Gastrocnemius medialis (tissue), 4 donors: ENCODE measurements around the gene PRR36.

Source experiments
- CTCF ChIP-seq, 5 experiments: fragments of 450-650 bp in 3 of 5; fragments of 200-600 bp in 2 of 5; sonication (generic) in 2 of 5; IDR thresholded peaks in 4 of 5; conservative IDR thresholded peaks in 1 of 5; 1 replicate in 4 of 5; 2 replicates in 1 of 5; pipeline ENCODE4 v1.5.1; 2016 to 2019; ENCODE audit warnings: antibody characterized with exemption in 5 of 5, mild to moderate bottlenecking in 3 of 5, moderate library complexity in 3 of 5
- POLR2A ChIP-seq, 2 donors: fragments of 450-650 bp; IDR thresholded peaks; one replicate each; pipeline ENCODE4 v1.6.1; 2017; ENCODE audit warnings: antibody characterized with exemption in 2 of 2, mild to moderate bottlenecking in 2 of 2, moderate library complexity in 2 of 2

- no peak for TF ChIP-seq CTCF (IDR thresholded peaks at IDR 0.05 in 4 of 5, conservative IDR thresholded peaks at IDR 0.05 in 1 of 5)
- TF ChIP-seq POLR2A (IDR thresholded peaks at IDR 0.05), result no peak
These were observed 44.6 kb upstream of the PRR36 start for GRCh38 chr19:7918615-7919421.
